ENCODE results near the gene CIT.

DNA sequence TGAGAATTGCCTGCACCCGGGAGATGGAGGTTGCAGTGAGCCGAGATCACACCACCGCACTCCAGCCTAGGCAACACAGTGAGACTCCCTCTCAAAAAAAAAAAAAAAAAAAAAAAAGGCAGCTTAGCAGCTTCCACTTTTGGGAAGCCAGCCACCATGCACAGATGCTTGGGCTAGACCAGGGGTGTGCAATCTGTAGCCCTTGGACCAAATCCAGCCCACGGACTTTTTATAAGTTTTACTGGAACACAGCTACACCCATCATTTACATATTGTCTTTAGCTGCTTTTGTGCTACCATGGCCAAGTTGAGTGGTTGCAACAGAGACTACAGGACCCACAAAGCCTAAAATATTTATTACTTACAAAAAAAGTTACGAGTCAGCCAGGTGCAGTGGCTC is 6.7 kb downstream of the CIT start:
- TF ChIP-seq POU2F2 (IDR thresholded peaks at IDR 0.05; ENCODE audit: low read depth, low read length) (no peak), POLR2A (IDR thresholded peaks at IDR 0.05; ENCODE audit: low read depth, low read length) (no peak), TAF1 (IDR thresholded peaks at IDR 0.05; ENCODE audit: low read depth, low read length) (no peak)

Measured in GM12891 (cell line).